Neural progenitor cell (in vitro differentiated cells): ENCODE measurements around the gene PDIA2.

ENCODE experiments used
- CTCF ChIP-seq: fragments of 200-600 bp; sonication (generic); IDR thresholded peaks from 2 replicates; pipeline ENCODE4 v1.5.1; 2017; ENCODE audit warnings: antibody characterized with exemption, mild to moderate bottlenecking
- EZH2 ChIP-seq: fragments of 200-600 bp; sonication (generic); IDR thresholded peaks from 2 replicates; pipeline ENCODE4 v1.6.1; 2017; ENCODE audit warnings: antibody characterized with exemption, mild to moderate bottlenecking, moderate library complexity

- TF ChIP-seq EZH2 (no peak), CTCF (no peak)
Measured at GRCh38 chr16:283033-283805, at the start of gene PDIA2.
